MM.1S (cell line): Measurements from ENCODE around the gene TREM1.
"Not testable (repeated sequence)": the region's sequence is repeated elsewhere in the genome, so short reads cannot be mapped to it uniquely, and the experiment has no call there.

ENCODE experiments used
- DNase-seq: peaks from one replicate; pipeline ENCODE4 v3.0.0-alpha.2; 2015
- H2AFZ ChIP-seq: fragments of 300-600 bp; sonication (generic); 2 replicates; pipeline ENCODE4 v1.6.0; 2016; ENCODE audit warnings: antibody characterized with exemption, low read length
- H3F3A ChIP-seq: fragments of 300-600 bp; sonication (generic); 2 replicates; pipeline ENCODE4 v1.6.1; 2016; ENCODE audit warnings: mild to moderate bottlenecking, antibody characterized with exemption, low read length, moderate library complexity, mixed read lengths; ENCODE audit not compliant: insufficient read depth
- H3K27ac ChIP-seq: fragments of 300-600 bp; sonication (generic); 2 replicates; pipeline ENCODE4 v1.5.1; 2016; ENCODE audit warnings: mild to moderate bottlenecking, low read length
- H3K27me3 ChIP-seq: fragments of 300-600 bp; sonication (generic); replicated peaks from 2 replicates; pipeline ENCODE4 v1.6.0; 2016; ENCODE audit warnings: low read length; ENCODE audit not compliant: insufficient read depth
- H3K36me3 ChIP-seq: fragments of 300-600 bp; sonication (generic); replicated peaks from 2 replicates; pipeline ENCODE4 v1.6.1; 2016; ENCODE audit warnings: mild to moderate bottlenecking, low read length, mixed read lengths; ENCODE audit not compliant: insufficient read depth
- H3K4me1 ChIP-seq: fragments of 300-600 bp; sonication (generic); 2 replicates; pipeline ENCODE4 v1.6.1; 2016; ENCODE audit warnings: low read length, mixed read lengths
- H3K4me2 ChIP-seq: fragments of 300-600 bp; sonication (generic); 2 replicates; pipeline ENCODE4 v1.6.0; 2016; ENCODE audit warnings: low read depth, low read length
- H3K4me3 ChIP-seq: fragments of 300-600 bp; sonication (generic); 2 replicates; pipeline ENCODE4 v1.5.1; 2016; ENCODE audit warnings: low read length, mixed read lengths
- H3K79me2 ChIP-seq: fragments of 300-600 bp; sonication (generic); 2 replicates; pipeline ENCODE4 v1.6.1; 2016; ENCODE audit warnings: mixed run types, low read length, mixed read lengths
- H3K9ac ChIP-seq: fragments of 300-600 bp; sonication (generic); 2 replicates; pipeline ENCODE4 v1.6.1; 2016; ENCODE audit warnings: low read length, mixed read lengths
- H3K9me2 ChIP-seq: fragments of 300-600 bp; sonication (generic); replicated peaks from 2 replicates; pipeline ENCODE4 v1.6.1; 2016; ENCODE audit warnings: mild to moderate bottlenecking, low read length, mixed read lengths; ENCODE audit not compliant: insufficient read depth
- H3K9me3 ChIP-seq: fragments of 300-600 bp; sonication (generic); replicated peaks from 2 replicates; pipeline ENCODE4 v1.6.1; 2016; ENCODE audit warnings: mild to moderate bottlenecking, low read length, mixed read lengths; ENCODE audit not compliant: insufficient read depth
- H4K20me1 ChIP-seq: fragments of 300-600 bp; sonication (generic); 2 replicates; pipeline ENCODE4 v1.6.1; 2016; ENCODE audit warnings: mild to moderate bottlenecking, low read length, moderate library complexity, mixed read lengths; ENCODE audit not compliant: insufficient read depth
- CTCF ChIP-seq: fragments of 300-600 bp; sonication (generic); IDR thresholded peaks from 2 replicates; pipeline ENCODE4 v1.5.1; 2016; ENCODE audit warnings: antibody characterized with exemption, low read length, mixed read lengths
- EZH2 ChIP-seq: fragments of 300-600 bp; sonication (generic); optimal IDR thresholded peaks from 2 replicates; pipeline ENCODE3; 2017; ENCODE audit warnings: low read depth, mild to moderate bottlenecking, antibody characterized with exemption, low read length, mixed read lengths
- EZH2phosphoT487 ChIP-seq: fragments of 300-600 bp; sonication (generic); IDR thresholded peaks from 2 replicates; pipeline ENCODE4 v1.6.1; 2018; ENCODE audit warnings: antibody characterized with exemption, low read length

TREM1 gene

GRCh38 chr6:41306187-41306854 is 19.8 kb upstream of the TREM1 start:
- Histone ChIP-seq H4K20me1 (no peaks in the 10 kb centered on the region), H3K9ac (no peak overlapping the region), H3K27ac (no peak overlapping the region), H2AFZ (no peak overlapping the region), H3K4me3 (no peak overlapping the region), H3K79me2 (no peaks in the 10 kb centered on the region), H3K4me1 (no peaks in the 10 kb centered on the region), H3K9me2 (no peaks in the 10 kb centered on the region), H3K36me3 (no peaks in the 10 kb centered on the region), H3K4me2 (peak overlapping the region; percentile 16; the same call in 1 of the 2 replicates), H3K27me3 (no peaks in the 10 kb centered on the region), H3F3A (no peaks in the 10 kb centered on the region), H3K9me3 (no peaks in the 10 kb centered on the region)
- DNase-seq, result peak; percentile 56
- TF ChIP-seq EZH2phosphoT487 (no peak), CTCF (peak; percentile 55)

GRCh38 chr6:41302638-41303037 is 16.2 kb upstream of the TREM1 start:
- no peak overlapping the region for H2AFZ ChIP-seq
- H3K4me3 ChIP-seq, result no peak overlapping the region
- H4K20me1 ChIP-seq, result no peaks in the 10 kb centered on the region
- no peaks in the 10 kb centered on the region for H3K36me3 ChIP-seq
- TF ChIP-seq EZH2phosphoT487, result no peak
- no peak for TF ChIP-seq CTCF
- no peak for TF ChIP-seq EZH2
- H3K9me2 ChIP-seq, result no peaks in the 10 kb centered on the region
- H3K9me3 ChIP-seq, result no peaks in the 10 kb centered on the region
- H3F3A ChIP-seq, result peaks cover 4% of the 10 kb centered on the region; the same call in 1 of the 2 replicates
- no peak for DNase-seq
- no peak overlapping the region for H3K4me2 ChIP-seq
- no peaks in the 10 kb centered on the region for H3K27me3 ChIP-seq
- H3K79me2 ChIP-seq, result no peaks in the 10 kb centered on the region
- H3K4me1 ChIP-seq, result peaks cover 18% of the 10 kb centered on the region
- no peak overlapping the region for H3K27ac ChIP-seq
- H3K9ac ChIP-seq, result no peak overlapping the region

- no peak for TF ChIP-seq EZH2
Observed at GRCh38 chr6:41298785-41299502, 12.5 kb upstream of the TREM1 start.

GRCh38 chr6:41297248-41297647 is 10.8 kb upstream of the TREM1 start:
- not testable (repeated sequence) for H3K79me2 ChIP-seq, H3F3A ChIP-seq, H4K20me1 ChIP-seq, H3K27ac ChIP-seq, H3K9me3 ChIP-seq, DNase-seq, H2AFZ ChIP-seq, H3K9me2 ChIP-seq, H3K4me3 ChIP-seq, H3K9ac ChIP-seq, H3K4me2 ChIP-seq, H3K27me3 ChIP-seq, H3K36me3 ChIP-seq
- H3K4me1 ChIP-seq, result peaks cover 18% of the 10 kb centered on the region

More at GRCh38 chr6:41298785-41299502, 12.5 kb upstream of the TREM1 start:
- Histone ChIP-seq H3K9me2 (no peaks in the 10 kb centered on the region), H2AFZ (0 out of 2 replicates have a peak overlapping the region, but pooled peaks have one; percentile 20), H3K27ac (peak overlapping the region; percentile 54; the same call in 1 of the 2 replicates), H3K27me3 (no peaks in the 10 kb centered on the region), H3K9ac (no peak overlapping the region), H3K9me3 (no peaks in the 10 kb centered on the region), H3K4me3 (no peak overlapping the region), H3F3A (peaks cover 4% of the 10 kb centered on the region; the same call in 1 of the 2 replicates), H3K4me1 (peaks cover 18% of the 10 kb centered on the region), H4K20me1 (no peaks in the 10 kb centered on the region), H3K79me2 (no peaks in the 10 kb centered on the region), H3K4me2 (peak overlapping the region; percentile 46), H3K36me3 (no peaks in the 10 kb centered on the region)
- DNase-seq, result peak; percentile 74
